ENCODE results near the gene SH3PXD2A. TPM values are rescaled to one million over a fixed set of nuclear protein-coding genes. Genes with fewer than 3 reads are reported as not detected.
A peak's percentile ranks its signal among the peaks of the same experiment; 100 is the strongest.

The SH3PXD2A gene
- total RNA-seq, 1 donor from 2014 or later, result 38.6 TPM

DNA sequence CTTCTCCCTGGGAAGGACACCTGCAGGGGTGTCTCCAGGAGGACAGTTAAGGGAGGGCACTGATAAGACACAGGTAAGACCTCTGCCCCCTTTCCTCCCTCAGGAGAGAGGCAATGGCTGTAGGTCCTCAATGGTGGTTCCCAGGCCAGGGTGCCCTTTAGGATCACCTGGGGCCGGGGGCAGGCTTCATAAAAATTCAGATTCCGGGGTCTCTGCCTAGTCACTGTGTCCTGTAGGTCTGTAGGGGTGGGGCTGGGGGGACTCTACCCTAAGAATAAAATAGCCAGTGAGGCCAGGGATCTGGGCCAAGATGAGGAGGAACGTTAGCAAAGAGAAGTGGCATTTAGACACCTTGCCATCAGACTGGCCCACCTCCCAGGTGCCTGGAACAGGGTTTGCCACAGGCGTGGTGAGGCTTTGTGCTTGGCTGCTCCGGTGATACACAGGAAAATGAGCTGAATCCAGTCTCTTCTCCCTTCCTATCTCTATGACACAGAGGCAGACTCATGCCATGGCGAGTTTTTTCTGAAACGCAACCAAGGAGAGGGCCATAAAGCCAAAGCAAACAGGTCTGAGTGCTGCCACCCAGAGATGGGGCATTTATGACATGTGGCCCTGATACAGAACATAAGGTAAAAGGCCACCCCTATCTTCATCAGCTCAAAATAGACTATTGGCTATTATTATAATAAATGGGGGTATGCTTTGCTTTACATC, 52.6 kb downstream of the SH3PXD2A start:
- H3K4me1 Mint-ChIP-seq (ENCODE audit: unreplicated experiment), result peaks cover 47% of the 10 kb centered on the region
- H3K4me3 Mint-ChIP-seq, result no peak overlapping the region

DNA sequence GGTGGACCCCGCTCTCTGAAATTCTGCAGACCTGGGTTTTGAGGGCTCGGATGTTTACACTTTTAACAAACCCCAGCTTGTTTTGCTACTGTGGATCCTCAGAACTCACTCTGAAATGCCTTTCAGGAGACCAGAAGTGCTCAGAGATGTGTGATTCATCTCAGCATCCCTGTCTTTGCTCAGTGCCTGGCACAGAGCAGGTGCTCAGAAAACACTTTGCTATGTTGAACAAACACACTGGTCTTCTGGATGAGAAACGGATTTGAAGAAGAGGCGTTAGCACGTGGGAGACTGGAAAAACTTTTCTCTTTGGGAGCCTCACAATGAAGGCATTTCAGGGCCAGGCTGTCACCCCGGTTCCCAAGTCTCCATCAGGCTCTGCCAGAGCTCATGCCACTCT, 53.3 kb downstream of the SH3PXD2A start:
- TF ChIP-seq, protein P1, sequence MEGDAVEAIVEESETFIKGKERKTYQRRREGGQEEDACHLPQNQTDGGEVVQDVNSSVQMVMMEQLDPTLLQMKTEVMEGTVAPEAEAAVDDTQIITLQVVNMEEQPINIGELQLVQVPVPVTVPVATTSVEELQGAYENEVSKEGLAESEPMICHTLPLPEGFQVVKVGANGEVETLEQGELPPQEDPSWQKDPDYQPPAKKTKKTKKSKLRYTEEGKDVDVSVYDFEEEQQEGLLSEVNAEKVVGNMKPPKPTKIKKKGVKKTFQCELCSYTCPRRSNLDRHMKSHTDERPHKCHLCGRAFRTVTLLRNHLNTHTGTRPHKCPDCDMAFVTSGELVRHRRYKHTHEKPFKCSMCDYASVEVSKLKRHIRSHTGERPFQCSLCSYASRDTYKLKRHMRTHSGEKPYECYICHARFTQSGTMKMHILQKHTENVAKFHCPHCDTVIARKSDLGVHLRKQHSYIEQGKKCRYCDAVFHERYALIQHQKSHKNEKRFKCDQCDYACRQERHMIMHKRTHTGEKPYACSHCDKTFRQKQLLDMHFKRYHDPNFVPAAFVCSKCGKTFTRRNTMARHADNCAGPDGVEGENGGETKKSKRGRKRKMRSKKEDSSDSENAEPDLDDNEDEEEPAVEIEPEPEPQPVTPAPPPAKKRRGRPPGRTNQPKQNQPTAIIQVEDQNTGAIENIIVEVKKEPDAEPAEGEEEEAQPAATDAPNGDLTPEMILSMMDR (conservative IDR thresholded peaks at IDR 0.05), result no peak
- H3K4me3 Mint-ChIP-seq, result no peak overlapping the region
- H3K9me3 Mint-ChIP-seq, result peaks cover 4% of the 10 kb centered on the region
- no peak for DNase-seq (ENCODE audit: extremely low spot score, unreplicated experiment)
- peaks cover 17% of the 10 kb centered on the region for H3K36me3 Mint-ChIP-seq
- H3K27ac Mint-ChIP-seq, result no peak overlapping the region
- peaks cover 42% of the 10 kb centered on the region for H3K4me1 Mint-ChIP-seq (ENCODE audit: unreplicated experiment)
- peaks cover 5% of the 10 kb centered on the region for H3K27me3 Mint-ChIP-seq

More for the DNA sequence above, 52.6 kb downstream of the SH3PXD2A start:
- H3K27me3 Mint-ChIP-seq, result peaks cover 5% of the 10 kb centered on the region
- TF ChIP-seq, protein P1 (conservative IDR thresholded peaks at IDR 0.05), result no peak
- no peak overlapping the region for H3K27ac Mint-ChIP-seq
- peaks cover 17% of the 10 kb centered on the region for H3K36me3 Mint-ChIP-seq
- peaks cover 4% of the 10 kb centered on the region for H3K9me3 Mint-ChIP-seq
- DNase-seq (ENCODE audit: extremely low spot score, unreplicated experiment), result no peak

DNA sequence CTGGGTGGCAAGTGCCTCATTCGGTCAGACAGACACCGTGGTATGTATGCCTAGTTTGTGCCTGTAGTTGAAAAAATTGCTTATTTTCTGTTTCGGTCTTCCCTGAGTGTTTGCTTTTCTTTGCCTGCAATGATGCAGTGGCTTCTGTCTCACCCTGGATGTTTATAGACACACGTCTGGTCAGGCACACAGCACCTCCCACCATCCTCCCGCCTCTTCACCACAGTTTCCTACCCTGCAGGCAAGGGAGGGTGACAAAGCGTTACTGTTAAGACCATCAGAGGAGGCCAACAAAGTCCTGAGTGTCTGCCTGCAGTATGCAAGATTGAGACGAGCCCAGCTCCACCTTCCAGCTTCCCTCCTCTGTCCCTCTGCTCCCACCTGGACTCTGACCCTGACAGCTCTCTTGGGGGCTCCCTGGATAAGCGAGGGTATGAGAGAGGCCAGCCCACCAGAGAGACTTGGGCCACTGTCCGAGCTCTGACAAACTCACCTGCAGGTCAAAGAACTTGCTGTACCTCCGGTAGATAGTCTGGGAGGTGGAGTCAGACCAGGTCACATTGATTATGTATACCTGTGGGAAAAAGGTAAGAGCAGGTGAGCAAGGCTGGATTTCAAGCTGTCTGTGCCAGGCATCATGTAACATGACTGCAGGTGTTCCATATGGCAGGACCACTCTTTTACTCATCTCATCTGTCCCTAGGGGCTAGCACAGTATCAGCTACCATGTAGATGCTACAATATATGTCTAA, 54.4 kb downstream of the SH3PXD2A start:
- H3K27ac Mint-ChIP-seq, result peak overlapping the region; percentile 79
- DNase-seq (ENCODE audit: extremely low spot score, unreplicated experiment), result no peak

DNA sequence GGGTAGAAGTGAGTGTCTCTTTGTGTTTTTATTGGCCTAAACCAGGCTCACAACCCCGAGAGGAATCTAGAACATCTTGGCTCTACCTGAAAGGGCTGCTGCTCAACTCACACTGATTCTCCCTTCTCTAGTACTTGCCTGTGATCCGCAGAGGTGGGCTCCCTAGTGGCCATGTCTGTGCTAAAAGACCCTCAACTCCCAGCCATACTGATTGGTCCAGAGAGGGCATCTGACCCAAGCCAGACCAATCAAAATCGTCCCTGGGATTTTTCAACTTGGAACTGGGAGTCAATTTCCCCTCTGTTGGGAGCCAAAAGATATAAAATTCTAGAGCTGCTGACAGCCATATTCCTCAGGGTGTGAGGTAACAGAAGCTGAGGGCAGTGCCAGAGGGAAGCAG, 55.3 kb downstream of the SH3PXD2A start:
- Mint-ChIP-seq H3K27ac (peak overlapping the region; percentile 79), H3K4me1 (ENCODE audit: unreplicated experiment) (peaks cover 40% of the 10 kb centered on the region), H3K4me3 (no peak overlapping the region), H3K9me3 (peaks cover 4% of the 10 kb centered on the region), H3K36me3 (peaks cover 20% of the 10 kb centered on the region), H3K27me3 (peaks cover 5% of the 10 kb centered on the region)
- DNase-seq (ENCODE audit: extremely low spot score, unreplicated experiment), result no peak
- TF ChIP-seq, protein P1 (conservative IDR thresholded peaks at IDR 0.05), result no peak

More for the DNA sequence above, 54.4 kb downstream of the SH3PXD2A start:
- H3K36me3 Mint-ChIP-seq, result peaks cover 17% of the 10 kb centered on the region
- peaks cover 5% of the 10 kb centered on the region for H3K27me3 Mint-ChIP-seq
- TF ChIP-seq, protein P1 (conservative IDR thresholded peaks at IDR 0.05), result no peak
- peaks cover 34% of the 10 kb centered on the region for H3K4me1 Mint-ChIP-seq (ENCODE audit: unreplicated experiment)
- H3K4me3 Mint-ChIP-seq, result peak overlapping the region; percentile 60
- peaks cover 4% of the 10 kb centered on the region for H3K9me3 Mint-ChIP-seq

DNA sequence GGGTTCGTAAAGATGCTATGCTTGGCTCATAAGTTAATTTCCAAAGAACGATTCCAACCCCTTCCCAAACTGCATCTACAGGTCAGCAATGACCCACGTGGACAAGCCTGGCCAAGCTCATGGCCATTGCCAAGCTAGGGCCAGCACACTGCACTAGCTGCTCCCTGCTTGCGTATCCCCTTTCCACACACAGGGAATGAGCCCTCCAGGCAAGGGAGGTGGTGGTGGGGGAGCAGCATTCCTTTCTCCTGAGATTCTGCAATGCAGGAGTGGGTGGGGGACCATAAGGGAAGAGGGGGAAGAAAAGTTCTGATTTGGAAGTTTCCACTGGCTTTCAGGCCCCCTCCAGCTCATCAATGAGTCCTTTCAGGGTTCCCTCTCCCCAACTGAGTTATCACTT, 56.0 kb downstream of the SH3PXD2A start:
- Mint-ChIP-seq H3K4me1 (ENCODE audit: unreplicated experiment) (peaks cover 40% of the 10 kb centered on the region), H3K27ac (peak overlapping the region; percentile 13), H3K4me3 (no peak overlapping the region), H3K36me3 (peaks cover 20% of the 10 kb centered on the region), H3K9me3 (peaks cover 4% of the 10 kb centered on the region), H3K27me3 (peaks cover 5% of the 10 kb centered on the region)
- TF ChIP-seq, protein P1 (conservative IDR thresholded peaks at IDR 0.05), result no peak
- DNase-seq (ENCODE audit: extremely low spot score, unreplicated experiment), result no peak

All from type B pancreatic cell (in vitro differentiated cells).